A549 treated with dexamethasone at 1 μM for 4 hours (cell line): Measurements from ENCODE around the gene U2SURP. TPM values are rescaled to one million over a fixed set of nuclear protein-coding genes. Genes with fewer than 3 reads are reported as not detected.

ENCODE experiments used
- total RNA-seq: library from RNA; stranded (reverse); fragments of 200-300 nt; extraction: Qiagen RNA extraction; gene quantifications from 5 replicates; pipeline ENCODE4 v1.2.3, GENCODE V29; 2022

Gene U2SURP
- total RNA-seq = 76.7 to 104 TPM (median 92.8 TPM) in 5 replicates

DNA sequence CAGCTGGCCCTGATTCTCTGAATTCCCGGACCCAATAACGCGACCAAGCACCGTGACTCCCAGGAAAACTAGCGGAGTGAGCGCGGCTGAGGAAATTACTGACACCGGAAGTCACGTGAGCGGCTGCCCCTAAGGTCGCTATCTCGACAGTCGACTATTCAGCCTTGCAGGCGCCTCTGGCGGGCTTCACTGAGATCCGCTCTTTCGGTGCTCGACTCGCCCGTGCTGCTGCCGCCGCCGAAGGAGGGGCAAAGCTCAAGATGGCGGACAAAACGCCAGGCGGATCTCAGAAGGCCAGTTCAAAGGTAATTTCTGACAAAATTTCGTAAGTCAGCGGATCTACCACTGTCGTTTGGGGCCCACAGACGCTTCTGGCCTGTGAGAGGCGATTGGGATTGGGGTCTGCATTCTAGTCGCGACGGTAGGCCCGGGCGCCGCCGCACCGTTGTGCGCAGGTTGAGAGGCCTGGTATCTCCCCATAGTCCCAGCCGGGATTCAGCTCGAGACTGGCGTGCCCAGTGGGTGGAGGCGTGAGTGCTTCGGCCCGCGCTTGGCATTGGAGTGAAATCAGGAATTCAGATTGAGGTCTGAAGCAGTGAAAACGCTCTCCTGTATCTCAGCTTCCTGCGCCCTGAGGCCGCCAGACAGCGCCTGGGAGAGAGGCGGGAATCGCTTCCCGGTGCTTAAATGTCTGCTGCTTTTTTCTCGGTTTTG, at the start of gene U2SURP:
U2SURP (plus strand) TSS at position 202 of the 714 bp plus-strand sequence; CDS start at position 261, 59 bp downstream.

DNA sequence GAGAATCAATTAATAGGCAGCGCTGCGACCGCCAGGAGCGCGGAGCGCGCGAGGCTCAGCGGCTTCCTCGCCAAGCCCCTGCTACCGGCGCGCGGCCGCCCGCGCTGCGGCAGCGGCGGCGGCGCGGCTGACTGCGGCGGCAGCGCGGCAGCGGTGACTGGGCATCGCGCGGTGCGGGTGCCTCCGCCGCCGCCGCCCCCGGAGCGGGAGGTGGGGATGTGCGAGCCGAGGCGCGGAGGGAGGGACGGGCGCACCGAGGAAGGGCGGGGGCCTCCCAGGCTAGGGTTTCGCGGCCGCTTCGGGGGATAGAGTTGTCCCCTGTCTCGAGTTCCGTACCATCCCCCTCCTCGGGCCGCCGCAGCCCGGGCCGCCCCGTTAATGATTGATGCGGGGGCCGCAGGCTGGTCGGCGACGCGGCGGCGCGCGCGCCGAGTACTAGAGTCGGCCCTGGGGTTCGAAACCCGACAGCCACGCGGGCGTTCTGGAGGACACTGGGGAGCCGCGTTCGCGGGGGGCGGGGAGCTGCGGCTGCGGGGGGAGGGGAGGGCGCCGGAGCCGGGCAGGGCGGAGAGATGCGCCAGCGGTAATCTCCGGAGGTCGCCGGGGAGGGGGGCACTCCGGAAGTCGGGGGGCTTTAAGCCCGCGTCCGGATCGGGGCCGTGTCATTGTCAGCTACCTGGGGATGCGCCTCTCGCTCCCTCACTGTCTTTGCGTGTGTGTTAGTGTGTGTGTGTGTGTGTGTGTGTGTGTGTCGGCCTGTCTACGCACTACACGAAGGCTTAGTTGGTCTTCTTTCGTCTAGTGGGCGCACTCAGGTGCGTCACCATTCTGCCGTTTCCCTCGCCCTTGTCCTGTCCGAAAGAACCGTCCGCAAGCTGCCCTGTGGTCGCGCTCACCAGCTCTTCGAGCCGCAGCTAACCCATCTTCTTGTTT, 37.6 kb upstream of the U2SURP start, which contains the start of gene PAQR9:
PAQR9 (minus strand) TSS at position 159 of the 933 bp plus-strand sequence. CDS start 338 bp downstream, outside the sequence.

Other genes starting within 250 kb of the U2SURP start
- 27.5 to 40.1 TPM (median 29.5 TPM) in 5 replicates for gene PCOLCE2, start 112.5 kb upstream of the U2SURP start, total RNA-seq
- 1.8 to 2.5 TPM (median 2.0 TPM) in 5 replicates for gene PAQR9, start 37.9 kb upstream of the U2SURP start, total RNA-seq
- gene CHST2, start 118.2 kb downstream of the U2SURP start, total RNA-seq = 0.80 to 1.3 TPM (median 1.1 TPM) in 5 replicates